NCI-H2081 treated with DMSO at 0.1 percent for 48 hours (cell line): ENCODE measurements around the gene VPS4A.
A peak's percentile ranks its signal among the peaks of the same experiment; 100 is the strongest.
"Not testable (repeated sequence)": the region's sequence is repeated elsewhere in the genome, so short reads cannot be mapped to it uniquely, and the experiment has no call there.

Experiments used
- DNase-seq: peaks from one replicate; lab custom pipeline; 2025; lab: John Stamatoyannopoulos, UW

Gene VPS4A

GRCh38 chr16:69327585-69328310, 16.6 kb downstream of the VPS4A start:
- DNase-seq = no peak

- DNase-seq = no peak
Observed at GRCh38 chr16:69328854-69329316, 17.7 kb downstream of the VPS4A start.

DNA sequence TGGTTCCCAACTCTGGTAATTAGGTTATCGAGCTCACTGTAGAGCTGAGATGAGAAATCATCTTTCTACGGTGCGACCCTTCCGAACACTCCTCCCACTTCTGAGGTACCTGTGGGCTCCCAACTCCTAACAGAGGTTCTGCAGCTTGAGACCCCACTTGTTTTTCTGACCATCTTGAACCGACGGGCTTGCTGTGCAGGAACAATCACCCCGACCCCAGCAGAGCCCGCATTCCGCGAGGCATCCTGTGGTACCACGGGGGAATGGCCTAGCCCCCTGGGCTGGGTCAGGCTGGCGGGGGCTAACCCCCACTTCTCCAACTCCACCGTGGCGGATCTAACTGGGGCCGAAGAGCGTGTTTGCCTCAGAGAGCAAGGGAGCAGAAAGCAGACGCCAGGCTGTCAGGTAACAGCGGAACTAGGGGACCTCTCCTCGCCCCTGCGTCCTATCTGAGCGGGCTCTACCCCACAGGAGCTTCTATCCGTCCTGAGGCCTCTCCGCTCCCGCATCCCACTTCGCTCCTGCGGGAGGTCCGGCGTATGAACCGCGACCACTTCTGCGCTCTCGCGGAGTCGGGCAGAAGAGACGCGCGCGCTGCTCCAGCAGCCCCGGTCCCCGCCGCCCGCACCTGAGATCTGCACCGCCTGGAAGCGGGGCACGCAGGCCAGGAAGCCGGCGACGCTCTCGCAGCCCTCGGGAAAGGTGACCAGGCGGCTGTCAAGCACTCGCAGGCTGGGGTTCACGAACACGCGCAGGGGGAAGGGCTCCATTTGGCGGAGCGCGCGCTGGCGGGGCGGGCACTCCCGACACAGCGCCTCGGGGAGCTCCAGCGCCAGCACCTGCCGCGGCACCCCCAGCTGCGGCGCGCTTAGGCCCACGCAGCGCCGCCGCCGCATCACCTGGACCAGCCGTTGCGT, 18.5 kb downstream of the VPS4A start:
- DNase-seq = no peak

- DNase-seq = peak; percentile 26
Observed at GRCh38 chr16:69330286-69331109, 19.3 kb downstream of the VPS4A start, which contains the start of gene PDF. TSS of gene PDF (minus strand) at chr16:69330588. CDS start at chr16:69330570, 18 bp downstream.

DNA sequence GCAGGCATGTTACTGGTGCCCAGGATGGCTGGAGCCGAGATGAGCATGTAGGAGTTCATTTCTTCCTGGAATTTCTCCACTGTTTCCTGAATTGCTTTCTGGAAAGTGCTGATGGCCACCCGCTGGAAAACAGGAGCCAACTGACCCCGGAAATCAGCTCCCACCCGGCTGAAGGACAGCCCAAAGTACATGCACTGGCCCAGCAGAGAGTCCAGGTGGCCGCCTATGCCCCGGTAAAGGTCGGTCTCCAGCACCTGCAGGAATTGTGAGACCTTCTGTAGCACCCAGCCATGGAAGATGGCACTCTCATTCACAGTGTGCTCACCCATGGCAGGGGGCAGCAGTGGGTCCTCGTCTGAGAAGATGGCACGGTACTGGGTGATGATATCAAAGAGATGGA, 23.5 kb downstream of the VPS4A start:
- DNase-seq = no peak

DNA sequence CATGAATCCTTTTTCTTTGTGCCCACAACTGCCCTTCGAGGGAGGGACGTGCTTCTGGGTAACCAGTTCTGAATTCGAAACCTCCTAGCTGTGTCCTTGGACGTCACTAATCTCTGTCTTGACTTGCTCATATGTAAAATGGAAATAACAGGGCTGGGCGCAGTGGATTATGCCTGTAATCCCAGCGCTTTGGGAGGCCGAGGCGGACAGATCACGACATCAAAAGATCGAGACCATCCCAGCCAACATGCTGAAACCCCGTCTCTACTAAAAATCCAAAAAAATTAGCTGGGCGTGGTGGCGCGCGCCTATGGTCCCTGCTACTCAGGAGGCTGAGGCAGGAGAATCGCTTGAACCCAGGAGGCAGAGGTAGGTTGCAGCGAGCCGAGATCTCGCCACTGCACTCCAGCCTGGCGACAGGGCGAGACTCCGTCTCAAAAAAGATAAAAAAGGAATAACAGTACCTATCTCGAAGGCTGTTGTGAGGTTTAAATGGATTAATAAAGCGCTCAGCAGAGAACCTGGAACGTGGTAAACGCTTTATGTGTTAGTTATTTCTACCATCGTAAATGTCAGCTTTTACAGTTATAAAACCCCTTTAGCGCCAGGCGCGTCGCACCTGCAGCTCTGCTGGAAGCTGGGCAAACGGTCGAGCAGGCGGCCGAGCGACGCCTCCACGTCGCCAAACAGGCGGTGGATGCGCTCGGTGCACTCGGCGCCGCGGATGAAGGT, 27.6 kb downstream of the VPS4A start:
- DNase-seq = no peak

- peak; percentile 93 for DNase-seq
Observed at GRCh38 chr16:69339289-69340094, 28.3 kb downstream of the VPS4A start, which contains the start of the genes COG8 and NIP7. TSS of gene COG8 (minus strand) at chr16:69339564. CDS start at chr16:69339552, 12 bp downstream. TSS of gene NIP7 (plus strand) at chr16:69339772. CDS start at chr16:69339830, 58 bp downstream.

- no peak for DNase-seq
Observed at GRCh38 chr16:69340095-69340644, 29.0 kb downstream of the VPS4A start.

- no peak for DNase-seq
Observed at GRCh38 chr16:69344171-69344570, 33.0 kb downstream of the VPS4A start.

DNA sequence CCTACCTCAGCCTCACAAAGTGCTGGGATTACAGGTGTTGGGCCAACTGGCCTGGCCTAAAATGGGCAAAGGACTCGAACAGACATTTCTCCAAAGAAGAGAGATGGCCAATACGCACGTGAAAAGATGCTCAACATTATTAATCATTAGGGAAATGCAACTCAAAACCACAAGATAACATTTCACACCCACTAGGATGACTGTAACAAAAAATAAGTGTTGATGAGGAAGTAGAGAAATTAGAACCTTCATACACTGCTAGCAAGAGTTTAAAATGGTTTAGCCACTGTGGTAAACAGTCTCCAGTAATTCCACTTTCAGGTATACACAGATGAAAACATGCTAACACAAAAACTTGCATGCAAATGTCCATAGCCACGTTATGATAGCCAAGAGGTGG, 34.8 kb downstream of the VPS4A start:
- DNase-seq = no peak

DNA sequence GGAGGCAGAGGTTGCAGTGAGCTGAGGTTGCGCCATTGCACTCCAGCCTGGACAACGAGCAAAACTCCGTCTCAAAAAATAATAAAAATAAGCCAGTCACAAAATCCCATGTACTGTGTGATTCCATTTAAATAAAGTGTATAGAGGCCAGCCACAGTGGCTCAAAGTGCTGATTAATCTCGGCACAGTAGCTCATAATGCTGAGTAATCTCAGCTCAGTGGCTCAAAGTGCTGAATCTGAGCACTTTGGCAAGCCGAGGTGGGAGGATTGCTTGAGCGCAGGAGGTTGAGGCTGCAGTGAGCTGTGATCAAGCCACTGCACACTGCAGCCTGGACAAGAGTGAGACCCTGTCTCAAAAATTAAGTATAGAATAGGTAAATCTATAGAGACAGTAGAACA, 35.5 kb downstream of the VPS4A start:
- DNase-seq = no peak

DNA sequence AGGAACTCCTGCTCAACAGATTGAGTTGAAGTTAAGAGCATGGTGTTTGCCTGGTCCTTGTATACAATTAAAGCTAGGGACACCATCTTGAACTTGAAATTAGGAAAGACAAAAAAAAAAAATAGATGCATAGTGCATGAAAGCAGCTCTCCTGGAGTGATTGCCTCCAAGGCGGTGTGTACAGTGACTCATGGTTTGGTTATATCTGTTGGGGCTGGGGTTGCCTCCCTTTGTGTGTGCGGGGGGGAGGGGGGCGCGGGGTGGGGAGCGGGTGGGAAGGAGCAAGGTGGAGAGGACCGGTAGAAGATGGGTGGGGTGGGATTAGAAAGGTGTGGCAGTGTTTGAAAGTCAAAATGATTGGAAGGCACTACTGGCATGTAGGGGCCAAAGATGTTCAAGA, 37.1 kb downstream of the VPS4A start:
- DNase-seq = no peak

DNA sequence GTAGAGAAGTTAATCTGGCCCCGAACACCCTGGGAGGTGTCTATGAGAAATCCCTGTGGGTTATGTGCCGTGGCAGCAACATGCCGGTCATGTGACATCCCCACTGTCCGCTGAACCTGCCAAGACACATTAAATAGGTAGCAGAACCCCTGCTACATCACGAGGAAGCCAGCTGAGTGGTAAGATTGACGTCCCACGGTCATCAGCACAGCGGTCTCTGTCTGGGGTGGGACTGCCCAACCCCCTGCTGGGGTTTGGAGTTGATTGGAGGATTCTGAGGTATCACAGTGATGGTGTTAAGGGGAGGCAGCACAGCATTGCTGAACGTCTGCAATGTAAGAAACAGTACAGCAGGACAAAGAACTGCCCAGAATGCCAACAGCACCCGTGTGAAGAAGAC, 38.4 kb downstream of the VPS4A start:
- DNase-seq = no peak

DNA sequence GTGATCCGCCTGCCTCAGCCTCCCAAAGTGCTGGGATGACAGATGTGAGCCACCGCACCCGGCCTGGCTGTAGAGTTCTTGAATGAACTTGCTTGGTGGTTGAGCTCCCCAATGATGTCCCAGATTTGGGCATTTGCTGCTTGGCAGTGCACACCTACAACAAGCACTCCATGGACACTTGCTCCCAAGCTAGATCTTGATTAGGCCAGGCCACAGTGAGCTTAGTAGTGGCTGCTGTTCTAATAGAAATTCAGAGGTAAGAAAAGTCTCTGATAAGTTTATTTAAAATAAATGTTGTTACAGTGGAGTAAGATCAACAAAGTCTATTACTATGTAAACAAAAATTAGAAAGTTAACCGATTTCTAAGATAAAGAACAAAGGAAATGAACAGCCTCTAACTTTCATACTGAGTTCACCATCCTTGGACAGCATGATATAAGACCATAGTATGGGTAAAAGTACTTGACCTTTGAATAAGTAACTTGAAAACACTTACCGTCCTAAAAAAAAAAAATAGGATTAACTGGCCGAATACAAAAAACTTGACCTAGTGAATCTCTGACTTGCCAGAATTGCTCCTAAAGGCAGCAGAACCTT, 39.5 kb downstream of the VPS4A start:
- DNase-seq = no peak

DNA sequence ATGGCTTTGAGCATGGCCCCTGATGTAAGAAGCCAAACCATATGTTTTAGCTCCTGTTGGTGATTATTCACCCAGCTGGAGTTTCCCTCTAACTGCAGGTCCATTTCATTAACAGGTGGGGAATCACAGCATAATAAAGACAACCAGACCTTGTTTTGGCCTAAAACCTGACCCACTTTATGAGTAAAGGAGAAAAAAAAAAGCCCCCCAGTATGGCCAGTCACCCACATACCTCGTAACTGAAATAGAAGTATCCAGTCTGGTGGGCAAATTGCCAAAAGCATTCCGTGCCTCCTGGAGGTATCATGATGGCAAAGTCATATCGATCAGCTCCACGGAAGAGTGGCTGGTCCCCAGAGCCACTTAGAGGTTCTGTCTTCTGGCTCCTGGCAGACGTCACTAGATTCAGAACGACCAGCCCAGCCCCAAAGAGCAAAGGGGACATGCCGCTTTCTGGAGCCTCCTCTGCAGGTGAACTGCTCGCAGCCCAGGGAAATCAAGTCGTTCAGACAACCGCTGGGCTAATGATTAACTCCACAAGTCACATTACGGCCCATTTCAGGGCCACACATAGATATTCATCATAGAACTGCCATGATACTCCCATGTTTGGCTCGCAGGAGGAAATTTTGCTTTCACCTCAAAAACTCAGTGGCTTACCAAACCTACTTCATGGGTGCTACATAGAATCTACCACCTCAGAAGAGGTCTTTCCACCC, 40.3 kb downstream of the VPS4A start, which contains the start of gene TMED6:
TSS of gene TMED6 (minus strand) at position 478 of the 719 bp plus-strand sequence. CDS start at position 445, 33 bp downstream.
- DNase-seq = no peak

DNA sequence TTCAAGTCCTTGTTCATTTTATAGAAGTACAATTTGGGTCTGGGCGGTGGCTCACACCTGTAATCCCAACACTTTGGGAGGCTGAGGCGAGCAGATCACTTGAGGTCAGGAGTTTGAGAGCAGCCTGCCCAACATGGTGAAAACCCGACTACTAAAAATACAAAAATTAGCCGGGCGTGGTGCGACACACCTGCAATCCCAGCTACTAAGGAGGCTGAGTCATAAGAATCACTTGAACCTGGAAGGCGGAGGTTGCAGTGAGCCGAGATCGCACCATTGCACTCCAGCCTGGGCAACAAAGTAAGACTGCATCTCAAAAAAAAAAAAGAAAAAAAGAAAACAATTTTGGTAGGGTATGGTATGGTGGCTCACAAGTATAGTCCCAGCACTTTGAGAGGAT, 48.9 kb downstream of the VPS4A start:
- DNase-seq = not testable (repeated sequence)

DNA sequence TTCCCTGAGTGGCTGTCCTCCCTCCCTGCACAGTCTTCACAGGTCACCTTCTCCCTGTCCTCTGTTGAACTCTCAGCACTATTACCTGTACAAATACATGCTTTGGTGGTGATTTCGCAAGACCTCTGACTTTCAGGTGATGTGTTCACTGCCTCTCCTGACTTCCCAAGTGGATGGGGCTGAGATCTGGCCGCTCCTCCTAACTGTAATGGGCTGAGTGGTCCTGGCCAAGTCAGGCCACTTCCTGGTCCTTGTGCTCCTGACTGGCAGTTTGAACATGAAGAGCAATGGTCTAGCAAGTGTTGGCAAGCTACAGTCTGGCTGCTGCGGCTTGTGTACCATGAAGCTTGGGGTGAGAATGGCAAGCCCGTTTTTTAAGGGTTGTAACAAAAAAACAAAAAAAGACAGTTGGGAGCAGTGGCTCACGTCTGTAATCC, 52.1 kb downstream of the VPS4A start:
- no peak for DNase-seq

DNA sequence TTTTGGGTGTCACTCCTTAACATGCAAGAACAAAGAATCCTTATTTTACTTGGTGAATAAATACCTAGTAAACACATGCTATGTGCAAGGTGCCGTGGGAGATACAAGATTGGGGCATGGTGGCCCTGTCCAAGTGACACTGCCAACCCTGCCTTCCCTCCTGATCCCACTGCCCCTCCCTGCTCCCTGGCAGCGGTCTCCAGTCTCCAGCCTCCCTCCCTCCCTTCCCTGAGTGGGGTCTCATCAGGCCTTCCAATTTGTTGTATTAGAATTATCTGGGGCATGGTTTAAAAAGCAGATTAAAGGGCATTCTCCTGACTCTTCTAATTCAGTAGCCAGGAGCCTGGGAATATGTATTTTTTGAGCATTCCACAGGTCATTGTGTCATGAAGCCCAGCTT, 52.9 kb downstream of the VPS4A start:
- no peak for DNase-seq

DNA sequence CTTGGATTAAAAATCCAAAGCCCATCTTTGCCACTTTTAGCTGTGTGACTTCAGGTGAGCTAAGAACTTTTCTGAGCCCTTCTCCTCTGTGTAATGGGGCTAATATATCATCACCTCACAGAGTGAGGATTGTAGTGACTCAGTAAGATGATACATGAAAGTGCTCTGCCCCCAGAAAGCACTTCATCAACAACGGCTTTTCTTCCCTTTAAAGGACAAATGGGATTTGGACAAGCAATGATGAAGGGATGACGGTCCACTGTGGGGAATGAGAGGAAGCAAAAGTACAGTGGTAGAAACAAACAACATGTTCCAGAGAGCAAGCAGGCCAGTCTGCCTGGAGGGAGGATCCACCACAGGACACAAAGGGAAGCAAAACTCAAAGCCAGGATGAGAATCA, 54.8 kb downstream of the VPS4A start:
- no peak for DNase-seq
